Activated naive CD8-positive, alpha-beta T cell treated with anti-CD3 and anti-CD28 coated beads, Interleukin-2, amount 50 U/mL, for 16 hours (primary cell): ENCODE measurements around the gene GLCE.
"Not testable (repeated sequence)": the region's sequence is repeated elsewhere in the genome, so short reads cannot be mapped to it uniquely, and the experiment has no call there.

Source experiments
- DNase-seq: peaks from one replicate; pipeline ENCODE4 v3.0.0-alpha.2; 2020; ENCODE audit warnings: low read depth, low spot score

The GLCE gene

GRCh38 chr15:69271217-69271616 is 110.8 kb downstream of the GLCE start:
- DNase-seq = no peak

GRCh38 chr15:69272139-69272538 is 111.7 kb downstream of the GLCE start:
- DNase-seq = no peak

GRCh38 chr15:69272891-69273290 is 112.5 kb downstream of the GLCE start:
- DNase-seq = no peak

- no peak for DNase-seq
Observed at GRCh38 chr15:69275074-69275670, 114.7 kb downstream of the GLCE start.

- DNase-seq = no peak
Observed at GRCh38 chr15:69275933-69276560, 115.6 kb downstream of the GLCE start.

- no peak for DNase-seq
Observed at GRCh38 chr15:69277316-69277715, 116.9 kb downstream of the GLCE start.

GRCh38 chr15:69279636-69280035 is 119.2 kb downstream of the GLCE start:
- DNase-seq = no peak

- no peak for DNase-seq
Observed at GRCh38 chr15:69280783-69281182, 120.3 kb downstream of the GLCE start.

- DNase-seq = no peak
Observed at GRCh38 chr15:69282104-69282743, 121.8 kb downstream of the GLCE start.

- no peak for DNase-seq
Observed at GRCh38 chr15:69285834-69286233, 125.4 kb downstream of the GLCE start.

- DNase-seq = no peak
Observed at GRCh38 chr15:69288011-69288410, 127.6 kb downstream of the GLCE start.

GRCh38 chr15:69288531-69289341 is 128.3 kb downstream of the GLCE start:
- DNase-seq = no peak

GRCh38 chr15:69289342-69290146 is 129.1 kb downstream of the GLCE start:
- DNase-seq = no peak

- no peak for DNase-seq
Observed at GRCh38 chr15:69290346-69291164, 130.1 kb downstream of the GLCE start.

- not testable (repeated sequence) for DNase-seq
Observed at GRCh38 chr15:69291651-69292050, 131.2 kb downstream of the GLCE start.

- DNase-seq = no peak
Observed at GRCh38 chr15:69292826-69293420, 132.5 kb downstream of the GLCE start.

GRCh38 chr15:69293741-69294615 is 133.5 kb downstream of the GLCE start:
- DNase-seq = no peak

- no peak for DNase-seq
Observed at GRCh38 chr15:69296606-69297005, 136.2 kb downstream of the GLCE start.

- DNase-seq = no peak
Observed at GRCh38 chr15:69297642-69298353, 137.4 kb downstream of the GLCE start.
